Measurements from ENCODE around the gene SASH1. TPM values are rescaled to one million over a fixed set of nuclear protein-coding genes. Genes with fewer than 3 reads are reported as not detected.
"Not testable (repeated sequence)": the region's sequence is repeated elsewhere in the genome, so short reads cannot be mapped to it uniquely, and the experiment has no call there.

Gene SASH1
- polyA plus RNA-seq, 1 donor, result 42.8 TPM

GRCh38 chr6:148370176-148370575 lies 27.5 kb downstream of the SASH1 start:
- no peak for DNase-seq

GRCh38 chr6:148374040-148374774 lies 31.6 kb downstream of the SASH1 start:
- no peak for DNase-seq

- DNase-seq, result no peak
Measured at GRCh38 chr6:148375401-148375800, 32.8 kb downstream of the SASH1 start.

GRCh38 chr6:148379481-148379880 lies 36.8 kb downstream of the SASH1 start:
- DNase-seq, result no peak

GRCh38 chr6:148379966-148380713 lies 37.5 kb downstream of the SASH1 start:
- no peak for DNase-seq

- not testable (repeated sequence) for DNase-seq
Measured at GRCh38 chr6:148382051-148382450, 39.4 kb downstream of the SASH1 start.

GRCh38 chr6:148382861-148383260 lies 40.2 kb downstream of the SASH1 start:
- DNase-seq, result no peak

- DNase-seq, result no peak
Measured at GRCh38 chr6:148383658-148384368, 41.2 kb downstream of the SASH1 start.

- no peak for DNase-seq
Measured at GRCh38 chr6:148385379-148385778, 42.7 kb downstream of the SASH1 start.

- DNase-seq, result no peak
Measured at GRCh38 chr6:148388521-148388920, 45.9 kb downstream of the SASH1 start.

- no peak for DNase-seq
Measured at GRCh38 chr6:148389086-148389485, 46.4 kb downstream of the SASH1 start.

GRCh38 chr6:148389917-148390316 lies 47.3 kb downstream of the SASH1 start:
- no peak for DNase-seq

GRCh38 chr6:148392127-148392526 lies 49.5 kb downstream of the SASH1 start:
- not testable (repeated sequence) for DNase-seq

GRCh38 chr6:148392671-148393070 lies 50.0 kb downstream of the SASH1 start:
- DNase-seq, result no peak

- no peak for DNase-seq
Measured at GRCh38 chr6:148395583-148396101, 53.0 kb downstream of the SASH1 start.

- no peak for DNase-seq
Measured at GRCh38 chr6:148396411-148396810, 53.8 kb downstream of the SASH1 start.

- no peak for DNase-seq
Measured at GRCh38 chr6:148396926-148397325, 54.3 kb downstream of the SASH1 start.

- DNase-seq, result no peak
Measured at GRCh38 chr6:148398244-148398643, 55.6 kb downstream of the SASH1 start.

- no peak for DNase-seq
Measured at GRCh38 chr6:148398678-148399077, 56.0 kb downstream of the SASH1 start.

GRCh38 chr6:148401571-148401970 lies 58.9 kb downstream of the SASH1 start:
- no peak for DNase-seq

GRCh38 chr6:148404456-148405054 lies 61.9 kb downstream of the SASH1 start:
- DNase-seq, result no peak

GRCh38 chr6:148405894-148406293 lies 63.3 kb downstream of the SASH1 start:
- DNase-seq, result no peak
